Measurements from ENCODE around the gene GPR45.
"Not testable (repeated sequence)": the region's sequence is repeated elsewhere in the genome, so short reads cannot be mapped to it uniquely, and the experiment has no call there.

Gene GPR45, protein sequence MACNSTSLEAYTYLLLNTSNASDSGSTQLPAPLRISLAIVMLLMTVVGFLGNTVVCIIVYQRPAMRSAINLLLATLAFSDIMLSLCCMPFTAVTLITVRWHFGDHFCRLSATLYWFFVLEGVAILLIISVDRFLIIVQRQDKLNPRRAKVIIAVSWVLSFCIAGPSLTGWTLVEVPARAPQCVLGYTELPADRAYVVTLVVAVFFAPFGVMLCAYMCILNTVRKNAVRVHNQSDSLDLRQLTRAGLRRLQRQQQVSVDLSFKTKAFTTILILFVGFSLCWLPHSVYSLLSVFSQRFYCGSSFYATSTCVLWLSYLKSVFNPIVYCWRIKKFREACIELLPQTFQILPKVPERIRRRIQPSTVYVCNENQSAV

DNA sequence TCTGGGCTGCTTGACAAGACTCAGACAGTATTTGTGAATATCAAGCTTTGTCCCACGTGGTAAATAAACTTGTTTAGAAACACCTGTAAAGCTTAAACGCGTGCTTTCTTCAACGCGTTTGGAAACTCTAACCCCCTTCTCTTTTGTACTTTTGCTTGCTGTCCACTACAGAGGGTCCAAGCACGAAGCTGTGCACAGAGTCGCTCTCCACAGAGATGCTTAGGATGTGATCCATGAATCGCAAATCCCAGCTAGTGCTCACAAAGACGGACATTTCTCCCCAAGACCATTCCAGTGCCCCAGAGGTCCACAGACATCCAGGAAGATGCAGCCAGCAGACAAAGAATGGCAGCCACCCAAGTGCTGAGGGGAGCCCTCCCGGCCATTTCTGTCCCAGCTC, at the start of gene GPR45:
Gene GPR45 (plus strand): TSS at position 301 of the 400 bp plus-strand sequence. CDS start 116 bp downstream, outside the sequence.
- DNase-seq (ENCODE audit: low read depth): no peak

DNA sequence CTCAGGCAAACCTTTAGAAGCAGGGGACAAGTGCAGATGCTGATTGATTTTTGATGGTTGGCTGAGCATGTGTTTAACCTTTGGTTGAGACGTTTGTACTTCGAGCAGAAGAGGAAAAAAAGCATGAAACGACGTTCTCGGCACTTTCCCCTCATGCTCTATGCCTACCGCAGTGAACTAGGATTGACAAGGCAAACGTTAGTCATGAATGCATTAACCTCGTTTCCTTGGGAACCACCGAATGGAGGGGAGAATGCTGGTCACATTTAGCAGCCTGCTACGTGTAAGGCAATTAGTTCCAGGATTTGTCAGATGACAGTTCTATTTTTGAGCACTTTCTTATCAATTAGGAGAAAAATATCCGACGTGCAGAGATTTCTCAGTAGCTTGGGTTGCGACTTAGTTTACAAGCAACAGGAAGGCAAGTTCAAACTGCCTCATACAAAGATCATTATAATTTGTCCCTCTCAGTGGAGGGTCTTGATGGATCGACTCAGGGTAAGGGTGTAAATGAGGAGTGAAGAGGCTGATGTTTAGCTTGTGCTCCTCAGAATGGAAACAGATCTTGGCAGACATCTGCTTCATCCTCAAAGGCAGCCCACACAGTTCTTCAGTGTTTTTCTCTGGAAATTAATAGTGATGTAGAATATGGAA, 47.4 kb upstream of the GPR45 start:
- no peak for DNase-seq (ENCODE audit: low read depth)

DNA sequence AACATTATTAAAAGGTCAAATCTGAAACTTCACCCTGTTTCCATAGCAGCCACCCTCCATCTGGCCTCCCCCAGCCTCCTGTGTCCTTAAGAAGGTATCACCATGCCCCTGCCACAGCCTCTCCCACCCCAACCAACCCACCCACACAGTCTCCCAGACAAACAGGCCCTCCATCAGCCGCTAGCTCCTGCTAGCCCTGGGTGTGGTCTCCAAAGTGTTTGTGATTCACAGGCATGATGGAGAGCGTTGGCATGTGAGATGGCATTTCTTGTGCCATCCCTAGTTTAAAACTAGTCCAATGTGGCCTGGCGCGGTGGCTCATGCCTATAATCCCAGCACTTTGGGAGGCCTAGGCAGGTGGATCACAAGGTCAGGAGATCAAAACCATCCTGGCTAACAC, 44.9 kb upstream of the GPR45 start:
- DNase-seq (ENCODE audit: low read depth): no peak

DNA sequence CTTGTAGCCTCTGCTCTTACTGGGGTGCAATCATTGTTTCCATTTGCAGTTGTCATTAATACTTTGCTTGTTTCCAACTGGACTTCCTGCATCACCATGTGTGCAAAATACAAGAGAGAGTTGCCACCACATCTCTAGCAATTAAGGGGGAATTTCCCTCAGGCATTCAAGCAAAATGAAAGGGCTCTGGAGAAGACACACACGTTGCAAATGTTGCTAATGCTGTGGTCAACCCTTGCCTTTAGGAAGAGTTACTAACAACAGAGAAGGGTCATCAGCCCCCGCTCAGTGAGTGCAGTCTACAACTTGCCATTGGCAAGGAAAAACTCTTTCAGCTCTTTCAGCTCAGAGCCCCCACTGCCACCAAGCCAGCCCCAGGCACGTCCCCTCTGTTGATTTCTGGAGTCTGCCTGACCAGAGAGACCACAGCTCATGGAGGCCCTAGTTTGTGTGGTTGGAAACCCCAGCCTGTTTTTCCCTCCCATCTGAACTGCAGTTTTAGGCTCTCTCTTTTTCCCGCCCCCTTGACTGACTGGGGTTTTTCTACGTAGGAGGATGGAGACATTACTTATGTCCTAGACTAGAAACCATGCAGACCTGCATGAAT, 25.9 kb upstream of the GPR45 start:
- no peak for DNase-seq (ENCODE audit: low read depth)

DNA sequence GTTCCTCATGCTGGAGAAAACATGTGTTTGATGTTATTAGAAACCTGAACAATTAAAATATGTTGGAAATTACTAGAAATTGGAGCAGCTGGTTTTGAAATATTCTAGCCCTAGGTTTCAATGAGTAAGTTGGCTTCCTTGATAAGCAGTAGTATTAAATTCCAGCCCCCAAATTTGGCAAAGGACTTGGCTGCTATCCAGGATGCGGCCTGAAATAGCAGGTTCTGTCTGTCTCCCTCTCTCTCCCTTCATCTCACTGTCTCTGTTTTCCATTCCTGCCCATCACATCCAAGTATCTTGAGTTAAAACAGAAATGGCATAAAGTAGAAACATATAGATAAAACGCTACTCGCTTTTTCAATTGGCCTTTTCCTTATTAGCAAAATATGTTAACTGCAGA, 20.9 kb upstream of the GPR45 start:
- no peak for DNase-seq (ENCODE audit: low read depth)

DNA sequence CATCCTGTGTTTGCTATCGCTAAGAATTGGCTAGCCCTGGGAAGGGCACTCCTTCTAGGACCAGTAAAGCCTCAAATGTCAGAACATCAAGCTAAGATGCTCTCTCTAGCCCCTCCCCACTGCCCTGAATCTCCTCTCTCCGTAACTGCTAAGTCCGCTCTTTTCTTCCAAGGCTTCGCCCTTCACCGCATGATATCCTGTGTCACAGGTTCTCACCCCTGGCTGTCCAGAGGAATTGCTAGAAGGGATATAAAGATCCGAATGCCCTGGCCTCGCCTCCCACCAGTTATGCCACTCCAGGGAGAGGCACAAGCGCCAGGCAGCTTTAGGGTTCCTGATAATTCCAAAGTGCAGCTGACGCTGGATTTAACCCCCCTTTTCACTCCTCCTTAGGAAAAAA, 17.1 kb upstream of the GPR45 start:
- DNase-seq (ENCODE audit: low read depth): no peak

DNA sequence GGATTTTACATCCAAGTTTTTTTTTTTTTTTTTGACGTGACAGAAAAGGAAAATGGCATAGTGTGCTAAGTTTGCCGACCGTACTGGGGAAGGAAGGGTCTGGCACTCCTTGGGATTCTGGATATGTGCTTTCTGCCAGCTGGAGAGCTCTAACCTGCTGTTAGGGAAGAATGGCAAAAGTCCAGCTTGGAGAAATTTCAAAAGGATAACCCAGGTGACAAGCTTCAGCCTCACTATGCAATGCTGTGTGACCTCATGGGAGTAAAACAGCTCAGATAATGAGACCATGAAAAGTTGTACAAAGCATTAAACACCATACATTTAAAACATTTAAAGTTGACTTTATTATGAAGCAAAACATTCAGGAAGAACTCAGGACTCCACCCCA, 10.3 kb upstream of the GPR45 start:
- DNase-seq (ENCODE audit: low read depth): no peak

DNA sequence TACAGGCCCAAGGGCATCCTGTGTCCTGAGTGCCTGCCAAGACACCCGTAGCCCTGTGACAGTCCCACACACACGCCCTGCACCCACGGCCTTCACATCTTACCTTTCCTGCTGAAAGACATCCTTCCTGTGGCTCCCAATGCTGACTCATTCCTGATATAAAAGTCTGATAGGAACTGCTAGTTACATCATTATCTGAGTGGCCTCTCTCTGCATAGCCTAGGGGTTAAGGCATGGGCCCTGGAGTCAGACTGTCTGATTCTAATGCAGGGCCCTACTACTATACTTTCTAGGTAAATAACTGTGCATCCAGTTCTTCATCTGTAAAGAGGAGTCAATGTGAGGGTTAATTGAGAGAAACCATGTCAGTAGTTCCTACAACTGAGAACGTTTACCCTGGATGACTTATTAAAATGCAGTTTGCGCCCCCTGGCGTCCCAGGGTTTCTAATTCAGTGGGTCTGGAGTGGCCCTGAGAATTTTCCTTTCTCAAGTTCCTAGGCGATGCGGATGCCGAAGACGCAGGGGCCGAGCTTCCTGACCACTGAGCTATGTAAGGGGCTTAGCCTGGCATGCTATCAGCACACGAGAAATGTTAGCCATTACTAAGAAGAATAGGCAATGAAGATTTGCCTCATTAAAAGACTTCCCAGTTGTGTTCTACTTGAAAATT, 6.0 kb upstream of the GPR45 start:
- peak; percentile 90 for DNase-seq (ENCODE audit: low read depth)

DNA sequence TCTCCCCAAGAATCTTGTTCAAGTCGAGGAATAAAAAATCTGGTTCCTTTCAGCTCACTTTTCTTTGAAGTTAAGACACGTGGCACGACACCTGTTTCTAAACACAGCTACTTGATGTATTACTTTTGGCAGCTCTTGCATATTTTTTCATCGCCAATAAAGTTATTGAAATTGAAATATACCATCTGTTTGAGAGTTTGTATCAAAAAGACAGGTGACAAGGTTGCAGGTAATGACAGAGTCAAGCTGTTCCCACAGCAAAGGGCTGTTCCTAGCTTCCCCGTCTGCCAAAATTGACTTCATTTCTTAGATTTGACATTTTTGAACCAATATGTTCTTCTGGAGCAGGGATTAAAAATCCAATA, 5.5 kb upstream of the GPR45 start:
- DNase-seq (ENCODE audit: low read depth): no peak

DNA sequence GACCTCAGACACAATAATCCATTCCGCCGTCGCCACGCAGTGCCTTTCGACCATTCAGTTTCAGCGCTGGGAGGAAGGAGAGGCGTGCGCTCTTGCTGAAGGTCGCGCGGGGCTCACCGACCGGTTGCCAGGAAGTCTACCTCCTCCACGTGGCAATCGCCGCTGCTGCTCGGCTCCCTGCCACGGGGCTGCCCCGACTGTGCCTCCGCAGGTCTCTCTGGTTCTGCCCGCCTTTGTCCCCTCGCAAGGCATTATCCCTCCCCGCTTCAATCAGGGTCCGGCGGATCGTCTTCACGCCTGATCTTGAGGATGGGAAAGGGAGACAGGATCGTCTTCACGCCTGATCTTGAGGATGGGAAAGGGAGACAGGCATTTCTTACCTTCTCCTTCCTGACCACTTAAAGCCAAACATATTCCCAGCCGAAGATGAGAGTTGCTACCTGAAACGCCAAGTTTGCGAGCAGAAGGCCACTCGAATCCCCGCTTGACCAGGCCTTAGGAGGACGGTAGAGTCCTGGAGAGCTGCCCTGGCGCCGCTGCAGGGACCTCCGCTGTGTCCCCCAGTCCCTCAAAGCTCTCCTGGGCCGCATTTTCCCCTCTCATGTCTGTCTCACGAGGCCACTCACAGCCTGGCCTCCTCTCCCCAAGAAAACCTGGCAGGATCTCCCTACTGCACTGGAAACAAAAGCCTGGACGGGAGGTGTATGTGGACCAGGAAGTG, 4.3 kb upstream of the GPR45 start:
- no peak for DNase-seq (ENCODE audit: low read depth)

DNA sequence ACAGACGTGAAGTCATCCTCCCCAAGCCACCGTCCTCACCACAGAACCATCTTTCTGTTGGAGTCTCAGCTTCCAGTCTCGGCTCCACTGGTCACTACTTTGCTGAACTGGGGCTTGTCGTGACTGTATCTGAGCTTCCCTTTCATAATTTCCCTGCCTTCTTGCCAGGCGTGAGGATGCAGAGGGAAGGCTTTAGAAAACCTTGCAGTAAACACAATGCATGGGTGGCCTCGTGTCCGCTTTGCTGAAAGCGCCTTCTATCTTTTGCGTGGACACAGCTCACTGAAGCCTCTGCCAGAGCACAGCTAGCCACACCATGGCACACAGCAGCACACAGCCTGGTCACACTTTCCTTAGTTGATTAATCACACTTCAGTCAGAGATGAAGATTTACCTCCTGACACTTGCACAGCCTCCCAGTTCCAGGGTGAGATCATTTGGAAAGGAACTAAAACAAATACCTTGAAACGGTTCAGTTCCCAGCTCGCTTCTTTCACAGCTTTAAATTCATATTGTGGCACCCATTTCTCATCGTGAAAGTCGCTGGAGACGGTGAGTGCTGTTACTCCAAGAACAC, 2.8 kb upstream of the GPR45 start:
- DNase-seq (ENCODE audit: low read depth): no peak

DNA sequence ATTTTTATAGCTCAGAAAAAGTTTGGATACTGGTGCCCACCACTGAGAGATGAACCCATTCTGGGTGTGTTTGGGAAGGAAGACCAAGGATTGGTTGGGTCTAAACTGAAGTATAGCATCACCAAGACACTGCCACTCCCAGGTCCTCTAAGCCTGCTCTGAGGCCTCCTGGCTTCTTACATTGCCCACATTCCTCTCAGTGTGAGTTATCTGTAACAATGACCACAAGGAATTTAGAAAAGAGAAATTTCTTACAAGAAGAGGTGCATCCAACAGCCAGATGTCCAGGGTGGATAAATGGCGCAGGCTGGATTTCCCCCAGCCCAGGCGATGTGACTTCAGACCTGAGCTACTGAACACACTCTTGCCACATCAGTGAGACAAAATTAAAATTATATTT, 1.6 kb upstream of the GPR45 start:
- DNase-seq (ENCODE audit: low read depth): peak; percentile 92

DNA sequence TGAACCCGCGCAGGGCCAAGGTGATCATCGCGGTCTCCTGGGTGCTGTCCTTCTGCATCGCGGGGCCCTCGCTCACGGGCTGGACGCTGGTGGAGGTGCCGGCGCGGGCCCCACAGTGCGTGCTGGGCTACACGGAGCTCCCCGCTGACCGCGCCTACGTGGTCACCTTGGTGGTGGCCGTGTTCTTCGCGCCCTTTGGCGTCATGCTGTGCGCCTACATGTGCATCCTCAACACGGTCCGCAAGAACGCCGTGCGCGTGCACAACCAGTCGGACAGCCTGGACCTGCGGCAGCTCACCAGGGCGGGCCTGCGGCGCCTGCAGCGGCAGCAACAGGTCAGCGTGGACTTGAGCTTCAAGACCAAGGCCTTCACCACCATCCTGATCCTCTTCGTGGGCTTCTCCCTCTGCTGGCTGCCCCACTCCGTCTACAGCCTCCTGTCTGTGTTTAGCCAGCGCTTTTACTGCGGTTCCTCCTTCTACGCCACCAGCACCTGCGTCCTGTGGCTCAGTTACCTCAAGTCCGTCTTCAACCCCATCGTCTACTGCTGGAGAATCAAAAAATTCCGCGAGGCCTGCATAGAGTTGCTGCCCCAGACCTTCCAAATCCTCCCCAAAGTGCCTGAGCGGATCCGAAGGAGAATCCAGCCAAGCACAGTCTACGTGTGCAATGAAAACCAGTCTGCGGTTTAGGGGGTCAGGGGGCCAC, 897 bp downstream of the GPR45 start:
- DNase-seq (ENCODE audit: low read depth): no peak

DNA sequence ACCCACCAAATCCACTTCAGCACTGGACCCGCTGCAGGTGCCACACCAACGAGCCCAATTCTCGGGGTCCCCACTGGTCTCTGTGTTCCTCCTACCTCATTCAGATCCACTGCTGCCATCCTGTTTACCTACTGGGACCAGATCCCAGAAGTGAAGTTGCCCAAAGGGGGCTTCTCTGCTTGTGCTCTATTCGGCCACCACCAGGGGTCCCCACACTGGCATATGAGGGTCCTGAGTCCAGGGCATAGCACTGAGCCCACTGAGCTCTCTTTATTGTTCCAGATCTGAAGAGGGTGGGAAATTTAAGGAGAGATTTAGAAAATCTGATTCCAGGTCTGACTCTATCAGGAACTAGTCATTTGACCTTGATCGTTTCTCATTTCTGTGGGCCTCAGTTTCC, 2.4 kb downstream of the GPR45 start:
- DNase-seq (ENCODE audit: low read depth): peak; percentile 24

DNA sequence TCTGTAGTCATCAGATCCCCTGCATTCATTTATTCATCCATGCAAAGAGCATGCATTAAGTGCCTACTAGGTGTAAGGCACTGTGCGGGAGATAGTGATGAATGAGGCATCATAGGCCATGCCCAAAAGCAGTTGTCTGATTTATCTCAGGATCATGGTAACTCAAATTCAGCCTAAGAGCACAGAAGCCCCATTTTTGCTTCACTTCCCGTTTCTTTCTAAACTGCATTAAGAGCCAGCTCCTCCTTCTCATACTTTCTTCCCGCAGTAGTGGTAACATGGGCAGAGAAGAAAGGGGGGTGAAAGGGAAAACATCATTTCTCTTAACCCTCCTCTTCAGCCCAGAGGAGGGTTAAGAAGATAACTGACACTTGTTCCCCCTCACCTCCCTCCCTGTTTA, 2.9 kb downstream of the GPR45 start:
- DNase-seq (ENCODE audit: low read depth): no peak

DNA sequence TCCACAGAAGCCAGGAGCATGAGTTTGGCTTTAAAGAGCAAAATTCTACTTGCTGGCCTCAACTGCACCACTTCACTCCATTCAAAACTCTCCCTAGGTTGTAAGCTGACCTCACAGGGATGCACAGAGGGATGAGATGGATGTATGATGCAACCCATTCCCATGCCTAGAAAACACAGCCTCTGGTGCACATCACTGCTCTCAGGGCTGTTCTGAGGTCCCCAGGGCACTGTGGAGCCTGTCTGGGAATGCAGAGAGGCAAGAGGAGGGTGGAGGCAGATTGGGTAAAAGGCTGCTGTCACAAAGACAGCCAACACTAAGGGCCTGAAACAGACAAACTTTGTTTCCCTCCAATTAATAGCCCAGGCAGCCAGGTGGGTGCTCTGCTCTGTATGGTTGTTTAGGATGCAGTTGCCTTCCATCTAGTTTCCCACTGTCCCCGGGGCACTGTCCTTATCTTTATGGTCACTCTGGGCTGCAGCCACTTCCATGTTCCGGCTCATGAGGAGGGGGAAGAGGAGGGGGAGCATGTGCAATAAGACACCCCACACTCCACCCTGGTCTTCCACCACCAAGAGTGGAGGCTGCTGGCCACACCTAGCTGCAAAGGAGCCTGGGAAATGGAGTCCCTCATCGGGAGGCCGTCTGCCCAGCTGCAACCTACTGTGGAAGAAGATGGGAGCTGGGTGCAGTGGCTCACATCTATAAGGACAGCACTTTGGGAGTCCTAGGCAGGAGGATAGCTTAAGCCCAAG, 7.0 kb downstream of the GPR45 start:
- no peak for DNase-seq (ENCODE audit: low read depth)

DNA sequence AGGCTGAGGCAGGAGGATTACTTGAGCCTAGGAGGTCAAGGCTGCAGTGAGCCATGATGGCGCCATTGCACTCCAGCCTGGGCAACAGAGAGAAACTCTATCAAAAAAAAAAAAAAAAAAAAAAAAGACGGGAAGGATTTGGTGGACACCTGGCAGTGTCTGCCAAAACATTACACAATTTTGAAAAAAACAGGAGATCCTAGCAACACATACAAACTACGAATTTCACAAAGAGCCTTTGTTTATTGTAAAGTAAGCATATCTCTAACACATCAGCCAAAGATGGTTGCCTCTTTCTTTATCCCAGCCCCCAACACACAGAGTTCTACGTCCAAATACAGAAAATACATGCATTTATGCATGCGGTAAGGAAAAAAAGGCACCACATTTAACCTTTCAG, 7.6 kb downstream of the GPR45 start:
- DNase-seq (ENCODE audit: low read depth): no peak

DNA sequence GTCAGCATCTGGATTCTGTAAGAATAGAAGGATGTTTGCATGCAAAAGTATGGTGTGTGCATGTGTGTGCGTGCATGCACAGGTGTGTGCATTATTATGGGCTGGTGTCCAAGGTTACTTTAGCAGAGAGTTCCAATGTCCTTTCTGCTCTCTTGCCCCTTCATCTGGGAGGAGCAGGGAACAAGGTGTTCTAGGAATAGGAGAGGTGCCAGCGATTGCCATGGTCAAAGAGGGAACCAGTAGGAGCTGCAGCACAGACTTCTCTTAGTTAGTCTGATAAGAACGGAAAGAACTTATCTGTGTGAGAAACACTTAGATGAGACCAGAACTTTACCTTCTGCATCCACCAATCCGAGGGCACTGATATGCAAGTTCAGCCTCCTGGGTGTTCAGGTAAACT, 8.3 kb downstream of the GPR45 start:
- DNase-seq (ENCODE audit: low read depth): no peak

DNA sequence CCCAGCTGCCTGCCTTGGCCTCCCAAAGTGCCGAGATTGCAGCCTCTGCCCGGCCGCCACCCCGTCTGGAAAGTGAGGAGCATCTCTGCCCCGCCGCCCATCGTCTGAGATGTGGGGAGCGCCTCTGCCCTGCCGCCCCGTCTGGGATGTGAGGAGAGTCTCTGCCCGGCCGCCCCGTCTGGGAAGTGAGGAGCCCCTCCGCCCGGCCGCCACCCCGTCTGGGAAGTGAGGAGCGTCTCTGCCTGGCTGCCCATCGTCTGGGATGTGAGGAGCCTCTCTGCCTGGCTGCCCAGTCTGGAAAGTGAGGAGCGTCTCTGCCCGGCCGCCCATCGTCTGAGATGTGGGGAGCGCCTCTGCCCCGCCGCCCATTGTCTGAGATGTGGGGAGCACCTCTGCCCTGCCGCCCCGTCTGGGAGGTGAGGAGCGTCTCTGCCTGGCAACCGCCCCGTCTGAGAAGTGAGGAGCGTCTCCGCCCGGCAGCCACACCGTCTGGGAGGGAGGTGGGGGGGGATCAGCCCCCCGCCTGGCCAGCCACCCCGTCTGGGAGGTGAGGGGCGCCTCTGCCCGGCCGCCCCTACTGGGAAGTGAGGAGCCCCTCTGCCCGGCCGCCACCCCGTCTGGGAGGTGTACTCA, 9.6 kb downstream of the GPR45 start:
- not testable (repeated sequence) for DNase-seq (ENCODE audit: low read depth)

DNA sequence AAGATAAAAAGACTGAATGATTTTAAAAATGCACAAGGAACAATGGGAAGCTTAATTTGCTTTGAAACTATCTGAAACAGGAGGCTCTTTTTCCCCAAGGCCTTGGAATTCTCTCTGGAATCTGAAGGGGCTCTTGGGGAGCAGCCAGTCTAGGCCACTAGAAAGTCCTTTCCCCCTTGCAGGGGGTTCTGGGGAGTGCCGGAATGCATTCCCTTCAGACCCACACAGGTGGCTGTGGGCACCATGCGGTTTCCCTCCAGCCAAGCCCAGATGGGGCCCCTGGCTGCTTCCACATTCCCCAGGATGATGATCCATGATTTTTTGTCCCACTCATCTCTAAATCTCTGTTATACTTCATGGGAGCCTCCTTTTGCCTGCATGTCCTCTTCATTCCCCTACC, 10.7 kb downstream of the GPR45 start:
- DNase-seq (ENCODE audit: low read depth): no peak
